WTC11 (cell line): ENCODE results near the gene ANKDD1B. TPM values are rescaled to one million over a fixed set of nuclear protein-coding genes. Genes with fewer than 3 reads are reported as not detected.

Experiments
- ATF1 ChIP-seq: sonication (generic); formaldehyde crosslinking; IDR thresholded peaks from 2 replicates; pipeline ENCODE4 v1.8.1; 2023; ENCODE audit warnings: mild to moderate bottlenecking, moderate library complexity, missing genetic modification reagents
- ELF4 ChIP-seq: sonication (generic); formaldehyde crosslinking; IDR thresholded peaks from 2 replicates; pipeline ENCODE4 v1.8.1; 2022; ENCODE audit warnings: low read depth, mild to moderate bottlenecking, moderate library complexity, missing genetic modification reagents
- ESRRA ChIP-seq: sonication (generic); formaldehyde crosslinking; IDR thresholded peaks from 2 replicates; pipeline ENCODE4 v1.8.1; 2022; ENCODE audit warnings: mild to moderate bottlenecking, missing genetic modification reagents, borderline replicate concordance
- ETV6 ChIP-seq: sonication (generic); formaldehyde crosslinking; IDR thresholded peaks from 2 replicates; pipeline ENCODE4 v1.8.1; 2022; ENCODE audit warnings: mild to moderate bottlenecking, missing genetic modification reagents
- FOXP1 ChIP-seq: sonication (generic); formaldehyde crosslinking; IDR thresholded peaks from 2 replicates; pipeline ENCODE4 v1.8.0; 2022; ENCODE audit warnings: missing genetic modification reagents, mild to moderate bottlenecking, moderate library complexity, borderline replicate concordance
- GABPB1 ChIP-seq: sonication (generic); formaldehyde crosslinking; IDR thresholded peaks from 2 replicates; pipeline ENCODE4 v1.8.1; 2023; ENCODE audit warnings: mild to moderate bottlenecking, missing genetic modification reagents
- GRHL2 ChIP-seq: fragments of 250-450 bp; sonication (Bioruptor Pico); IDR thresholded peaks from 2 replicates; pipeline ENCODE4 v1.8.0; 2022; ENCODE audit warnings: mild to moderate bottlenecking, moderate library complexity; ENCODE audit not compliant: insufficient replicate concordance, severe bottlenecking
- JAZF1 ChIP-seq: fragments of 250-450 bp; sonication (Bioruptor Pico); IDR thresholded peaks from 2 replicates; pipeline ENCODE4 v1.9.0; 2021; ENCODE audit warnings: moderate library complexity, mild to moderate bottlenecking, inconsistent platforms
- KAT7 ChIP-seq: sonication (generic); formaldehyde crosslinking; IDR thresholded peaks from 2 replicates; pipeline ENCODE4 v1.8.1; 2023; ENCODE audit warnings: missing genetic modification reagents, mild to moderate bottlenecking, borderline replicate concordance
- NFYB ChIP-seq: sonication (generic); formaldehyde crosslinking; conservative IDR thresholded peaks from 2 replicates; pipeline ENCODE4 v1.8.0; 2022; ENCODE audit warnings: low read depth, missing genetic modification reagents
- PRRX2 ChIP-seq: fragments of 250-450 bp; sonication (Bioruptor Pico); IDR thresholded peaks from 2 replicates; pipeline ENCODE4 v1.8.0; 2021; ENCODE audit warnings: mild to moderate bottlenecking
- RELA ChIP-seq: sonication (generic); formaldehyde crosslinking; IDR thresholded peaks from 2 replicates; pipeline ENCODE4 v1.8.1; 2022; ENCODE audit warnings: missing genetic modification reagents, mild to moderate bottlenecking, borderline replicate concordance
- RORB ChIP-seq: fragments of 250-450 bp; sonication (Bioruptor Pico); IDR thresholded peaks from 2 replicates; pipeline ENCODE4 v1.9.0; 2021; ENCODE audit warnings: mild to moderate bottlenecking
- SMAD4 ChIP-seq: sonication (generic); formaldehyde crosslinking; IDR thresholded peaks from 2 replicates; pipeline ENCODE4 v1.8.0; 2022; ENCODE audit warnings: mild to moderate bottlenecking, missing genetic modification reagents
- SOX15 ChIP-seq: fragments of 250-450 bp; sonication (Bioruptor Pico); IDR thresholded peaks from 2 replicates; pipeline ENCODE4 v1.9.0; 2021; ENCODE audit warnings: mild to moderate bottlenecking
- TEAD4 ChIP-seq: sonication (generic); formaldehyde crosslinking; IDR thresholded peaks from 2 replicates; pipeline ENCODE4 v1.8.0; 2022; ENCODE audit warnings: mild to moderate bottlenecking, missing genetic modification reagents
- ZNF121 ChIP-seq: sonication (generic); formaldehyde crosslinking; IDR thresholded peaks from 2 replicates; pipeline ENCODE4 v1.8.0; 2023; ENCODE audit warnings: missing genetic modification reagents
- ZNF138 ChIP-seq: sonication (generic); formaldehyde crosslinking; conservative IDR thresholded peaks from 2 replicates; pipeline ENCODE4 v1.8.1; 2022; ENCODE audit warnings: mild to moderate bottlenecking, moderate library complexity, missing genetic modification reagents
- ZNF232 ChIP-seq: sonication (generic); formaldehyde crosslinking; IDR thresholded peaks from 2 replicates; pipeline ENCODE4 v1.8.0; 2022; ENCODE audit warnings: mild to moderate bottlenecking, missing genetic modification reagents
- ZNF423 ChIP-seq: fragments of 250-450 bp; sonication (Bioruptor Pico); IDR thresholded peaks from 2 replicates; pipeline ENCODE4 v2.1.2; 2022; ENCODE audit warnings: mild to moderate bottlenecking, moderate library complexity
- total RNA-seq: library from RNA; stranded (reverse); gene quantifications from 3 replicates; pipeline ENCODE4 v1.2.3, GENCODE V29; 2021
- TF ChIP-seq, protein P1 (sequence below): sonication (generic); formaldehyde crosslinking; IDR thresholded peaks from 2 replicates; pipeline ENCODE4 v1.8.1; 2022; ENCODE audit warnings: missing genetic modification reagents, borderline replicate concordance
- TF ChIP-seq, protein P2 (sequence below): sonication (generic); formaldehyde crosslinking; IDR thresholded peaks from 2 replicates; pipeline ENCODE4 v1.8.1; 2023; ENCODE audit warnings: mild to moderate bottlenecking, missing genetic modification reagents
- TF ChIP-seq, protein P3 (sequence below): sonication (generic); formaldehyde crosslinking; IDR thresholded peaks from 2 replicates; pipeline ENCODE4 v1.8.1; 2023; ENCODE audit warnings: mild to moderate bottlenecking, missing genetic modification reagents, moderate library complexity
- TF ChIP-seq, protein P4 (sequence below): sonication (generic); formaldehyde crosslinking; conservative IDR thresholded peaks from 2 replicates; pipeline ENCODE4 v1.8.1; 2023; ENCODE audit warnings: mild to moderate bottlenecking, low read depth, missing genetic modification reagents, moderate library complexity
- TF ChIP-seq, protein P5 (sequence below): sonication (generic); formaldehyde crosslinking; IDR thresholded peaks from 2 replicates; pipeline ENCODE4 v1.8.0; 2022; ENCODE audit warnings: missing genetic modification reagents

The ANKDD1B gene
- total RNA-seq, 1 experiment from 2014 or later: 0.28 TPM

DNA sequence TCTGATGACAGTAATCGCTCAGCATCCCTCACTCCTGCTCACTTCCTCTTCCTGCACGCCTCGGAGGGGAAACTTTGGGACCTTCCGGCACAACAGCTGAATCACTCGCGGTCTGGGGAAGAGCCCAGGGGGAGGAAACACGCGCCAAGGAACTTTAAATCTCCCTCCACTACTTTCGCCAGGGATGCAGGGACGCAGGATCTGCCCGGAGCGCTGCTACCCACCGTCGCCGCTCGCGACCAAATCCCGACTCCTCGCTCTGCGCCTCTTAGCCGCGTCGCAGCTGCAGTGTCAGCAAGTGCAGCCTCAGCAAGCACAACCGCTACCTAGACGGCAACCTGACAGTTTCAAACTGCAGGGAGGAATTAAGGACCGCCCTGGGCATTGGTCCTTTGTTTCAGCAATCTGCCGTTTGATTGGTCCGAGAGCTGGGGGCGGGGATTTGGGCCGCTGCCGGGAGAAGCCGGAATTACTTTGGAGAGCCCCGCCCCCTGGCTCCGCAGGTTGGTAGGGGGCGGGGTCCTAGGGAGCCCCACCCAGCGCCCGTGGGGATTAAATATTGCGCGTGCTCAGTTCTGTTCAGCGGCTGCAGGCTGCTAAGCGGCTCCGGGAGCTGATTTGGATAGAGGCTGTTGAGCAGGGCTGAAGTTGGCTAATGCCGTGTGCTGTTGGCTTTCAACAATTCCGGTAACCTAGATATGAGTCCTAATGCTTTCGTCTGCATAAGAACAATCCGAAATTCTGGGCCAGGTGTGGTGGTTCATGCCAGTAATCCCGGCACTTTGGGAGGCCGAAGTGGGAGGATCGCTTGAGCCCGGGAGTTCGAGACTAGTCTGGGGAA is 106.0 kb downstream of the ANKDD1B start, which contains the start of gene POC5 (continued):
- TF ChIP-seq, protein P1, sequence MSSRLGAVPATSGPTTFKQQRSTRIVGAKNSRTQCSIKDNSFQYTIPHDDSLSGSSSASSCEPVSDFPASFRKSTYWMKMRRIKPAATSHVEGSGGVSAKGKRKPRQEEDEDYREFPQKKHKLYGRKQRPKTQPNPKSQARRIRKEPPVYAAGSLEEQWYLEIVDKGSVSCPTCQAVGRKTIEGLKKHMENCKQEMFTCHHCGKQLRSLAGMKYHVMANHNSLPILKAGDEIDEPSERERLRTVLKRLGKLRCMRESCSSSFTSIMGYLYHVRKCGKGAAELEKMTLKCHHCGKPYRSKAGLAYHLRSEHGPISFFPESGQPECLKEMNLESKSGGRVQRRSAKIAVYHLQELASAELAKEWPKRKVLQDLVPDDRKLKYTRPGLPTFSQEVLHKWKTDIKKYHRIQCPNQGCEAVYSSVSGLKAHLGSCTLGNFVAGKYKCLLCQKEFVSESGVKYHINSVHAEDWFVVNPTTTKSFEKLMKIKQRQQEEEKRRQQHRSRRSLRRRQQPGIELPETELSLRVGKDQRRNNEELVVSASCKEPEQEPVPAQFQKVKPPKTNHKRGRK (CRISPR knock-in tag): no peak
- TF ChIP-seq RORB (CRISPR knock-in tag) (no peak), ATF1 (CRISPR knock-in tag) (no peak), RELA (no peak), ZNF232 (CRISPR knock-in tag) (no peak), ZNF138 (CRISPR knock-in tag) (no peak), PRRX2 (CRISPR knock-in tag) (no peak), ZNF121 (CRISPR knock-in tag) (no peak), NFYB (CRISPR knock-in tag) (peak; percentile 86), GRHL2 (CRISPR knock-in tag) (no peak), FOXP1 (CRISPR knock-in tag) (peak; percentile 83), SMAD4 (CRISPR knock-in tag) (no peak), ETV6 (CRISPR knock-in tag) (peak; percentile 95), TEAD4 (no peak), ESRRA (CRISPR knock-in tag) (no peak), KAT7 (CRISPR knock-in tag) (no peak), GABPB1 (CRISPR knock-in tag) (no peak; the same call in 1 of the 2 replicates), JAZF1 (no peak), SOX15 (no peak), ELF4 (CRISPR knock-in tag) (no peak), ZNF423 (no peak)
- TF ChIP-seq, protein P2, sequence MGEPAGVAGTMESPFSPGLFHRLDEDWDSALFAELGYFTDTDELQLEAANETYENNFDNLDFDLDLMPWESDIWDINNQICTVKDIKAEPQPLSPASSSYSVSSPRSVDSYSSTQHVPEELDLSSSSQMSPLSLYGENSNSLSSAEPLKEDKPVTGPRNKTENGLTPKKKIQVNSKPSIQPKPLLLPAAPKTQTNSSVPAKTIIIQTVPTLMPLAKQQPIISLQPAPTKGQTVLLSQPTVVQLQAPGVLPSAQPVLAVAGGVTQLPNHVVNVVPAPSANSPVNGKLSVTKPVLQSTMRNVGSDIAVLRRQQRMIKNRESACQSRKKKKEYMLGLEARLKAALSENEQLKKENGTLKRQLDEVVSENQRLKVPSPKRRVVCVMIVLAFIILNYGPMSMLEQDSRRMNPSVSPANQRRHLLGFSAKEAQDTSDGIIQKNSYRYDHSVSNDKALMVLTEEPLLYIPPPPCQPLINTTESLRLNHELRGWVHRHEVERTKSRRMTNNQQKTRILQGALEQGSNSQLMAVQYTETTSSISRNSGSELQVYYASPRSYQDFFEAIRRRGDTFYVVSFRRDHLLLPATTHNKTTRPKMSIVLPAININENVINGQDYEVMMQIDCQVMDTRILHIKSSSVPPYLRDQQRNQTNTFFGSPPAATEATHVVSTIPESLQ: no peak
- TF ChIP-seq, protein P3, sequence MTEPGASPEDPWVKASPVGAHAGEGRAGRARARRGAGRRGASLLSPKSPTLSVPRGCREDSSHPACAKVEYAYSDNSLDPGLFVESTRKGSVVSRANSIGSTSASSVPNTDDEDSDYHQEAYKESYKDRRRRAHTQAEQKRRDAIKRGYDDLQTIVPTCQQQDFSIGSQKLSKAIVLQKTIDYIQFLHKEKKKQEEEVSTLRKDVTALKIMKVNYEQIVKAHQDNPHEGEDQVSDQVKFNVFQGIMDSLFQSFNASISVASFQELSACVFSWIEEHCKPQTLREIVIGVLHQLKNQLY (CRISPR knock-in tag): no peak
- TF ChIP-seq, protein P4, sequence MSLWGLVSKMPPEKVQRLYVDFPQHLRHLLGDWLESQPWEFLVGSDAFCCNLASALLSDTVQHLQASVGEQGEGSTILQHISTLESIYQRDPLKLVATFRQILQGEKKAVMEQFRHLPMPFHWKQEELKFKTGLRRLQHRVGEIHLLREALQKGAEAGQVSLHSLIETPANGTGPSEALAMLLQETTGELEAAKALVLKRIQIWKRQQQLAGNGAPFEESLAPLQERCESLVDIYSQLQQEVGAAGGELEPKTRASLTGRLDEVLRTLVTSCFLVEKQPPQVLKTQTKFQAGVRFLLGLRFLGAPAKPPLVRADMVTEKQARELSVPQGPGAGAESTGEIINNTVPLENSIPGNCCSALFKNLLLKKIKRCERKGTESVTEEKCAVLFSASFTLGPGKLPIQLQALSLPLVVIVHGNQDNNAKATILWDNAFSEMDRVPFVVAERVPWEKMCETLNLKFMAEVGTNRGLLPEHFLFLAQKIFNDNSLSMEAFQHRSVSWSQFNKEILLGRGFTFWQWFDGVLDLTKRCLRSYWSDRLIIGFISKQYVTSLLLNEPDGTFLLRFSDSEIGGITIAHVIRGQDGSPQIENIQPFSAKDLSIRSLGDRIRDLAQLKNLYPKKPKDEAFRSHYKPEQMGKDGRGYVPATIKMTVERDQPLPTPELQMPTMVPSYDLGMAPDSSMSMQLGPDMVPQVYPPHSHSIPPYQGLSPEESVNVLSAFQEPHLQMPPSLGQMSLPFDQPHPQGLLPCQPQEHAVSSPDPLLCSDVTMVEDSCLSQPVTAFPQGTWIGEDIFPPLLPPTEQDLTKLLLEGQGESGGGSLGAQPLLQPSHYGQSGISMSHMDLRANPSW (CRISPR knock-in tag): no peak
- TF ChIP-seq, protein P5, sequence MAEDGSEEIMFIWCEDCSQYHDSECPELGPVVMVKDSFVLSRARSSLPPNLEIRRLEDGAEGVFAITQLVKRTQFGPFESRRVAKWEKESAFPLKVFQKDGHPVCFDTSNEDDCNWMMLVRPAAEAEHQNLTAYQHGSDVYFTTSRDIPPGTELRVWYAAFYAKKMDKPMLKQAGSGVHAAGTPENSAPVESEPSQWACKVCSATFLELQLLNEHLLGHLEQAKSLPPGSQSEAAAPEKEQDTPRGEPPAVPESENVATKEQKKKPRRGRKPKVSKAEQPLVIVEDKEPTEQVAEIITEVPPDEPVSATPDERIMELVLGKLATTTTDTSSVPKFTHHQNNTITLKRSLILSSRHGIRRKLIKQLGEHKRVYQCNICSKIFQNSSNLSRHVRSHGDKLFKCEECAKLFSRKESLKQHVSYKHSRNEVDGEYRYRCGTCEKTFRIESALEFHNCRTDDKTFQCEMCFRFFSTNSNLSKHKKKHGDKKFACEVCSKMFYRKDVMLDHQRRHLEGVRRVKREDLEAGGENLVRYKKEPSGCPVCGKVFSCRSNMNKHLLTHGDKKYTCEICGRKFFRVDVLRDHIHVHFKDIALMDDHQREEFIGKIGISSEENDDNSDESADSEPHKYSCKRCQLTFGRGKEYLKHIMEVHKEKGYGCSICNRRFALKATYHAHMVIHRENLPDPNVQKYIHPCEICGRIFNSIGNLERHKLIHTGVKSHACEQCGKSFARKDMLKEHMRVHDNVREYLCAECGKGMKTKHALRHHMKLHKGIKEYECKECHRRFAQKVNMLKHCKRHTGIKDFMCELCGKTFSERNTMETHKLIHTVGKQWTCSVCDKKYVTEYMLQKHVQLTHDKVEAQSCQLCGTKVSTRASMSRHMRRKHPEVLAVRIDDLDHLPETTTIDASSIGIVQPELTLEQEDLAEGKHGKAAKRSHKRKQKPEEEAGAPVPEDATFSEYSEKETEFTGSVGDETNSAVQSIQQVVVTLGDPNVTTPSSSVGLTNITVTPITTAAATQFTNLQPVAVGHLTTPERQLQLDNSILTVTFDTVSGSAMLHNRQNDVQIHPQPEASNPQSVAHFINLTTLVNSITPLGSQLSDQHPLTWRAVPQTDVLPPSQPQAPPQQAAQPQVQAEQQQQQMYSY (CRISPR knock-in tag): no peak
